22Rv1 (cell line): ENCODE results near the gene SULT1B1.

ENCODE experiments used
- H3K27ac ChIP-seq: fragments of 450-650 bp; 2 replicates; pipeline ENCODE4 v1.5.1; 2017
- CTCF ChIP-seq: fragments of 450-650 bp; IDR thresholded peaks from 2 replicates; pipeline ENCODE4 v1.5.1; 2017; ENCODE audit warnings: mild to moderate bottlenecking
- ZFX ChIP-seq: fragments of 450-650 bp; IDR thresholded peaks from 2 replicates; pipeline ENCODE4 v1.6.1; 2017; ENCODE audit warnings: antibody characterized with exemption, borderline replicate concordance

Gene SULT1B1

GRCh38 chr4:69765751-69766150 lies 5.3 kb upstream of the SULT1B1 start:
- no peak for TF ChIP-seq CTCF
- TF ChIP-seq ZFX = no peak
- no peak overlapping the region for H3K27ac ChIP-seq

- H3K27ac ChIP-seq = no peak overlapping the region
- TF ChIP-seq CTCF (no peak), ZFX (no peak)
Measured at GRCh38 chr4:69764311-69764710, 3.9 kb upstream of the SULT1B1 start.

GRCh38 chr4:69763233-69763632 lies 2.8 kb upstream of the SULT1B1 start:
- TF ChIP-seq ZFX = no peak
- no peak for TF ChIP-seq CTCF
- no peak overlapping the region for H3K27ac ChIP-seq

GRCh38 chr4:69759189-69759604 lies 1.2 kb downstream of the SULT1B1 start:
- no peak for TF ChIP-seq ZFX
- TF ChIP-seq CTCF = no peak
- no peak overlapping the region for H3K27ac ChIP-seq

GRCh38 chr4:69757464-69757863 lies 3.0 kb downstream of the SULT1B1 start:
- TF ChIP-seq CTCF (no peak), ZFX (no peak)
- no peak overlapping the region for H3K27ac ChIP-seq

GRCh38 chr4:69754926-69755580 lies 5.4 kb downstream of the SULT1B1 start:
- no peak overlapping the region for H3K27ac ChIP-seq
- no peak for TF ChIP-seq ZFX
- TF ChIP-seq CTCF = no peak

GRCh38 chr4:69753686-69754085 lies 6.7 kb downstream of the SULT1B1 start:
- no peak overlapping the region for H3K27ac ChIP-seq
- TF ChIP-seq ZFX = no peak
- TF ChIP-seq CTCF = no peak
